Hypothalamus (tissue), 51 donors: ENCODE data around the gene CCDC88A.
A peak's percentile ranks its signal among the peaks of the same experiment; 100 is the strongest.
"Not testable (repeated sequence)": the region's sequence is repeated elsewhere in the genome, so short reads cannot be mapped to it uniquely, and the experiment has no call there.

ENCODE experiments used
- DNase-seq, 51 donors: peaks; one replicate each; lab custom pipeline; 2025; lab: John Stamatoyannopoulos, UW

CCDC88A gene

GRCh38 chr2:55330541-55331297 lies 88.9 kb downstream of the CCDC88A start:
- no peak for DNase-seq

GRCh38 chr2:55327470-55328230 lies 92.0 kb downstream of the CCDC88A start:
- DNase-seq: no peak

- DNase-seq: no peak
These were observed 104.7 kb downstream of the CCDC88A start for GRCh38 chr2:55314985-55315384.

GRCh38 chr2:55311444-55311870 lies 108.2 kb downstream of the CCDC88A start:
- no peak for DNase-seq

GRCh38 chr2:55309446-55309845 lies 110.2 kb downstream of the CCDC88A start:
- DNase-seq: no peak

- DNase-seq: no peak
These were observed 117.4 kb downstream of the CCDC88A start for GRCh38 chr2:55302241-55302640.

- DNase-seq: no peak
These were observed 118.4 kb downstream of the CCDC88A start for GRCh38 chr2:55301277-55301676.

GRCh38 chr2:55296393-55296792 lies 123.3 kb downstream of the CCDC88A start:
- DNase-seq: no peak

GRCh38 chr2:55283083-55283482 lies 136.6 kb downstream of the CCDC88A start:
- no peak for DNase-seq

GRCh38 chr2:55282110-55282917 lies 137.3 kb downstream of the CCDC88A start:
- peak in 50 of 51 donors; percentile 30 to 83 (median 67) for DNase-seq

- DNase-seq: not testable (repeated sequence)
These were observed 138.7 kb downstream of the CCDC88A start for GRCh38 chr2:55280851-55281546.

GRCh38 chr2:55279859-55280424 lies 139.7 kb downstream of the CCDC88A start:
- not testable (repeated sequence) for DNase-seq

- not testable (repeated sequence) for DNase-seq
These were observed 140.3 kb downstream of the CCDC88A start for GRCh38 chr2:55279214-55279835.

GRCh38 chr2:55277310-55277709 lies 142.3 kb downstream of the CCDC88A start:
- DNase-seq: no peak

- not testable (repeated sequence) for DNase-seq
These were observed 145.3 kb downstream of the CCDC88A start for GRCh38 chr2:55274346-55274745.

GRCh38 chr2:55269645-55269990 lies 150.0 kb downstream of the CCDC88A start:
- DNase-seq: peak in 1 of 51 donors; percentile 32

- DNase-seq: peak; percentile 59 to 94 (median 88)
These were observed 150.6 kb downstream of the CCDC88A start, which contains the start of gene MTIF2 for GRCh38 chr2:55268907-55269644. Gene MTIF2 (minus strand): TSS chr2:55269231. CDS start chr2:55263858, 5,373 bp downstream.

- DNase-seq: no peak
These were observed 151.3 kb downstream of the CCDC88A start for GRCh38 chr2:55268288-55268906.
